ENCODE measurements around the gene SPINDOC.

- TF ChIP-seq, protein P1, sequence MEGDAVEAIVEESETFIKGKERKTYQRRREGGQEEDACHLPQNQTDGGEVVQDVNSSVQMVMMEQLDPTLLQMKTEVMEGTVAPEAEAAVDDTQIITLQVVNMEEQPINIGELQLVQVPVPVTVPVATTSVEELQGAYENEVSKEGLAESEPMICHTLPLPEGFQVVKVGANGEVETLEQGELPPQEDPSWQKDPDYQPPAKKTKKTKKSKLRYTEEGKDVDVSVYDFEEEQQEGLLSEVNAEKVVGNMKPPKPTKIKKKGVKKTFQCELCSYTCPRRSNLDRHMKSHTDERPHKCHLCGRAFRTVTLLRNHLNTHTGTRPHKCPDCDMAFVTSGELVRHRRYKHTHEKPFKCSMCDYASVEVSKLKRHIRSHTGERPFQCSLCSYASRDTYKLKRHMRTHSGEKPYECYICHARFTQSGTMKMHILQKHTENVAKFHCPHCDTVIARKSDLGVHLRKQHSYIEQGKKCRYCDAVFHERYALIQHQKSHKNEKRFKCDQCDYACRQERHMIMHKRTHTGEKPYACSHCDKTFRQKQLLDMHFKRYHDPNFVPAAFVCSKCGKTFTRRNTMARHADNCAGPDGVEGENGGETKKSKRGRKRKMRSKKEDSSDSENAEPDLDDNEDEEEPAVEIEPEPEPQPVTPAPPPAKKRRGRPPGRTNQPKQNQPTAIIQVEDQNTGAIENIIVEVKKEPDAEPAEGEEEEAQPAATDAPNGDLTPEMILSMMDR (conservative IDR thresholded peaks at IDR 0.05 in 1 of 2, IDR thresholded peaks at IDR 0.05 in 1 of 2; ENCODE audit: extremely low read depth in 1 of 2, insufficient read depth in 1 of 2, low read depth in 1 of 2, low read length in 2 of 2), result no peak
- no peak for TF ChIP-seq EZH2 (IDR thresholded peaks at IDR 0.05; ENCODE audit: borderline replicate concordance, low read length)
Measured at GRCh38 chr11:63862923-63863322, 49.7 kb downstream of the SPINDOC start.
